HCEC 1CT (cell line): ENCODE data around the gene HOXC5.

Experiments
- DNase-seq: peaks from one replicate; pipeline ENCODE4 v3.0.0-alpha.2; 2017

The HOXC5 gene

GRCh38 chr12:54008260-54008552 lies 24.6 kb upstream of the HOXC5 start:
- DNase-seq = no peak

GRCh38 chr12:54009171-54010052 lies 23.4 kb upstream of the HOXC5 start:
- no peak for DNase-seq

- DNase-seq = no peak
These were observed 22.5 kb upstream of the HOXC5 start for GRCh38 chr12:54010053-54010971.

DNA sequence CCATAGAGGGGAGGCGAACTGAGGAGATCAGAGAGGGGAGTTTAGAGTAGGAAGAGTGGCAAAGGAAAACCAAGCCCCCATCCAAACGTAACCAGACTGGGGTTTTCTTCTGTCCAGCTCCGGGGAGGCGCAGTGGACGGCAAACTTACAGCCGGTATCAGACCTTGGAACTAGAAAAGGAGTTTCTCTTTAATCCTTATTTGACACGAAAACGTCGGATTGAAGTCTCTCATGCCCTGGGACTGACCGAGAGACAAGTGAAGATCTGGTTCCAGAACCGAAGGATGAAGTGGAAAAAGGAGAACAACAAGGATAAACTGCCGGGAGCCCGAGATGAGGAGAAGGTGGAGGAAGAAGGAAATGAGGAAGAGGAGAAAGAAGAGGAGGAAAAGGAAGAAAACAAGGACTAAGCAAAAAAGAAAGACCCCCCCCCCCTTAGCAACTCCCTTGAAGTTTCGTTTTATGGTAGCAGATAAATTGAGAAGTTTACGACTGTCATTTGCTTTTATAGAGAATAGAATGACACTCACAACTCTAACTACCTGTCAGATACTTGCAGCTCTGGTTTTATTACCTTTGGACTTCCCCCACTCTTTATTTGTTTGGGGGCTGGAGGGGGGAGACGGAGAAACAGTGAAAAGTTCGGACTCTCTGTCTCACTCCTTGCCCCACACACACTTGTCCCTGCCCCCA lies 21.7 kb upstream of the HOXC5 start:
- DNase-seq = no peak

- DNase-seq = no peak
These were observed 21.0 kb upstream of the HOXC5 start for GRCh38 chr12:54011665-54012532.

GRCh38 chr12:54012631-54013409 lies 20.0 kb upstream of the HOXC5 start:
- no peak for DNase-seq

DNA sequence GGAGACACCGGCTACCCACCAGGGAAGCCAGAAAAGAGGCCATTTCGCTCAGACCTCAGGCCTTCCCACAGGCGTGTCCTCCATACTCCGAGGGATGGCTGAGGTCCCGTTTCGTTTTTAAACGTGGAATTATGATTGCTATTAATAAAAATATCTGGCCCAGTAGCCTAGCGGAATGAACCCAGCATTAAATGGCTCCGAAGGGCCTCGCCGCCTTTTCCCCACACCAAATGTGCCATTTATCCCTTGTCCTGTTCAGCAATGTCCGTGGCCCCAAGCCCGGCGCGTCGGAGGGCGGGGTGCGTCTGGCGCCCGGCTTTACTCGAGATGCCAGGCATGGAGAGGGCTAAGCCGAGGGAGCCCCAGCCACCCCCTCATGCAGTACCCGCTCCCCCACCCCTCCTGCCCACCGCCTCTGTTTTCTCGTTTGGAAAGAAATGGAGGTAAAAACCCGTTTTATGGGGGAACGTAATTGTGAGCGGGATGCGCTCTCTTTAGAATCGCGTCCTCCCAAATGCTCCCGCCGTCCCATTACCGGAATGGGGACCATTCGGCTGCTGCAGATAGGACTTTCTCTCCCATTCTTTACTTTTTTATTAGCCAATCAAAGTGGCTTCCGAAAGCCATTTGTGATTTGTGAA lies 18.4 kb upstream of the HOXC5 start:
- DNase-seq = no peak

GRCh38 chr12:54015018-54015931 lies 17.6 kb upstream of the HOXC5 start:
- no peak for DNase-seq

DNA sequence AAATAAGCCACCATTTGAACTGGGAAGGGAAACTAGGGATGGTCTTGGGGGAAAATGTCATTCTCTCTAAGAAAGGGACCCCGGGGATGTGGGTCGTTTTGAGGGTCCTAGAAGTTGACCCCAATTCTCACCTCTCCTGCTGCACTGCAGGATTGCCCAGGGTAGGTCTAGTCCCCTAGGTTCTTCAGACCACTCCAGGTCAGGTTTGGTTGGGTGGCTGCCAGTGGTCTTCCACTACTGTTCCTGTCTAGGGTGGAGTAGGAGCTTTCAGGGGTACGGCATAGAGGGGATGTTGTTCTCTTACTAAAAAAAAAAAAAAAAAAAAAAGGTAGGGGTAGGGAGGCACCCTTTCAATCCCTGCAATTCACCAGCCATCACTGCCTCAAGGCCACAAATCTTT lies 16.8 kb upstream of the HOXC5 start:
- no peak for DNase-seq

- DNase-seq = peak; percentile 67
These were observed 16.3 kb upstream of the HOXC5 start for GRCh38 chr12:54016478-54016964.

- DNase-seq = no peak
These were observed 15.6 kb upstream of the HOXC5 start for GRCh38 chr12:54017027-54017788.

GRCh38 chr12:54017878-54018467 lies 14.9 kb upstream of the HOXC5 start:
- DNase-seq = peak; percentile 33

DNA sequence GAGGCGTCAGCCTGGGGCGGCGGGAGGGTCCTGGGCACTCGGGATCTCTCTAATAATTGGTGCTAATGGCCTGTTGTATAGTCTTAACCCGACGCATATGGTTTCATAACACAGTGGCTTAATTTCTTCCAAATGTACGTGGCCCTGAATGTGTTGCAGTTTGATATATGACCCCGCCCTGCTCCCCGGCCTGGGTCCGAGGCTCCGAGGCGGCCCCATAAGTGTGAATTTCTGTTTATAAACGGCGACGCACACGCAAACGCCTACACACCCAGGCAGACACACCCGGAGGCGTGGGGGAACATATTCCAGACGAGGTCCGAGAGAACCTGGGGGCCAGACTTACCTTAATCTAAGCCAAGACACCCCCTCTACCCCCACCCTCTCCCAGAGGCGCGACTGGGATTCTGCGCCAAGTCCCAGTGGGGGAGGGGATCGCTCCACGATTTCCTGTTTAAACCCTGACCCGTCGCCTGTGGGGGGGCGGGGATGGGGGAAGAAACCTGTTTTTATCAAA lies 14.3 kb upstream of the HOXC5 start:
- no peak for DNase-seq

- DNase-seq = no peak
These were observed 13.6 kb upstream of the HOXC5 start for GRCh38 chr12:54019091-54019811.

- no peak for DNase-seq
These were observed 12.8 kb upstream of the HOXC5 start for GRCh38 chr12:54019924-54020590.

DNA sequence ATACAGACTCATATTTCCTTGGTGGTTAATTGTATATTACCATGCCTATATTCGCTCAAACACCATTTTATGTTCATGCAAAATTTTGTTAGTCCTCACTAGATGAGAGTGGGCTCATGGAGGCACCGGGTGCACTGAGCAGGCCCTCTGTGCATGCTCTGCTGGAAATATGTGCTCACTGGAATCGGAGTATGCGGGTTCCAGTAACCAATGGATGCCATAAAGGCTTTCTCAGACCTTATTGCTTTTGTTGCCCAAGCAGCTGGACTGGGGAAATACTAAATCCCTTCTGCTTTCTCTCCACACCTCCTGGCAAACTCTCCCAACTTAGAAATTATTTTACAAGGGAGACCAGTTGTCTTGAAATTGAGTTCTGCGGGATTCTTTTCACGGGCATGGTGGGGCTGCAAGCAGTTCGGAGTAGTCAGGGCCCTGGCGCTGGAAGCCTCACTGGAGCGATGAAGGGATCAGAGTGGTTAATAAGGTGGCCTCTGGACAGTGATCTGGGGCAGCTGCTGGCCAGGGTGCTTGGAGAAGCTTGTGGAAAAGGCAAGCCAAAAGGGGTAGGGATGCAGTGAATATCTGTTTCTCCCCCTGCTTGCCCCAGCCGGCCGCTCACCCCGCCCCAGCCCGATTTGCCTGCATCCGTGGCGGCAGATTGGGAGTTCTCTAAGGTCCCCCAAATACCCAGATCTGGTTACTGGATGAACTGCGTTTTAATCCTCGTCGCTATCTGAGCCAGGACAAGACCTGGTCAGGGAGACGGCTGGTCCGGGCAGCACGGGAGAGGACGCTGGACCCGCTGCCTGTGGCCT lies 12.1 kb upstream of the HOXC5 start:
- no peak for DNase-seq
